ENCODE measurements around the gene BLOC1S4. TPM values are rescaled to one million over a fixed set of nuclear protein-coding genes. Genes with fewer than 3 reads are reported as not detected.

The BLOC1S4 gene
- total RNA-seq, 3 donors from 2014 or later = 24.4 to 27.4 (median 26.0) TPM

Other genes starting within 250 kb of the BLOC1S4 start
- not detected for gene PPP2R2C, start 243.6 kb upstream of the BLOC1S4 start, total RNA-seq
- gene MAN2B2, start 141.0 kb upstream of the BLOC1S4 start, total RNA-seq = 10 to 100 TPM; 11.9 to 13.4 (median 12.7) TPM
- gene MRFAP1, start 75.5 kb upstream of the BLOC1S4 start, total RNA-seq = 100 to 1,000 TPM; 116 to 134 (median 128) TPM
- 1 to 10 TPM in 2 of 3 donors, not detected in 1; 1.3 to 2.8 TPM for gene S100P, start 22.3 kb upstream of the BLOC1S4 start, total RNA-seq
- 10 to 100 TPM; 47.0 to 53.2 (median 52.4) TPM for gene MRFAP1L1, start 6.3 kb upstream of the BLOC1S4 start, total RNA-seq
- gene KIAA0232, start 66.6 kb downstream of the BLOC1S4 start, total RNA-seq = 10 to 100 TPM; 14.5 to 20.0 (median 18.9) TPM
- 10 to 100 TPM; 39.8 to 45.7 (median 41.7) TPM for gene TBC1D14, start 193.7 kb downstream of the BLOC1S4 start, total RNA-seq